HepG2 (cell line): ENCODE data around the gene CCL27. TPM values are rescaled to one million over a fixed set of nuclear protein-coding genes. Genes with fewer than 3 reads are reported as not detected.

Experiments
- E2F2 ChIP-seq: sonication (generic); formaldehyde crosslinking; IDR thresholded peaks from 2 replicates; pipeline ENCODE4 v1.4.0; 2020; ENCODE audit warnings: missing genetic modification reagents, borderline replicate concordance
- EED ChIP-seq: sonication (generic); formaldehyde crosslinking; IDR thresholded peaks from 2 replicates; pipeline ENCODE4 v1.5.0; 2020; ENCODE audit warnings: mild to moderate bottlenecking, missing genetic modification reagents
- FLYWCH1 ChIP-seq: sonication (generic); formaldehyde crosslinking; IDR thresholded peaks from 2 replicates; pipeline ENCODE4 v1.8.1; 2023; ENCODE audit warnings: mild to moderate bottlenecking, missing genetic modification reagents
- GPBP1L1 ChIP-seq: sonication (generic); formaldehyde crosslinking; IDR thresholded peaks from 2 replicates; pipeline ENCODE4 v1.5.0; 2020; ENCODE audit warnings: mild to moderate bottlenecking, missing genetic modification reagents
- IRX3 ChIP-seq: sonication (generic); formaldehyde crosslinking; IDR thresholded peaks from 2 replicates; pipeline ENCODE4 v1.8.1; 2023; ENCODE audit warnings: mild to moderate bottlenecking, low read depth, missing genetic modification reagents, borderline replicate concordance
- JUN ChIP-seq: sonication (generic); formaldehyde crosslinking; IDR thresholded peaks from 2 replicates; pipeline ENCODE4 v1.4.0; 2020; ENCODE audit warnings: mild to moderate bottlenecking, missing genetic modification reagents
- MYC ChIP-seq: sonication (generic); formaldehyde crosslinking; IDR thresholded peaks from 2 replicates; pipeline ENCODE4 v1.9.0; 2021; ENCODE audit warnings: missing genetic modification reagents, borderline replicate concordance
- PRDM15 ChIP-seq: sonication (generic); formaldehyde crosslinking; IDR thresholded peaks from 2 replicates; pipeline ENCODE4 v1.4.0; 2020; ENCODE audit warnings: missing genetic modification reagents
- RARA ChIP-seq: IDR thresholded peaks from 2 replicates; pipeline ENCODE4 v1.6.1; 2016; ENCODE audit warnings: missing genetic modification reagents, missing compliant biosample characterization
- ZBTB3 ChIP-seq: sonication (generic); formaldehyde crosslinking; IDR thresholded peaks from 2 replicates; pipeline ENCODE4 v1.4.0; 2020; ENCODE audit warnings: low read depth, mild to moderate bottlenecking, moderate library complexity, missing genetic modification reagents, borderline replicate concordance
- ZNF180 ChIP-seq: sonication (generic); formaldehyde crosslinking; IDR thresholded peaks from 2 replicates; pipeline ENCODE4 v1.4.0; 2020; ENCODE audit warnings: low read depth, missing genetic modification reagents, borderline replicate concordance
- ZNF235 ChIP-seq: sonication (generic); formaldehyde crosslinking; IDR thresholded peaks from 2 replicates; pipeline ENCODE4 v1.8.1; 2023; ENCODE audit warnings: mild to moderate bottlenecking, missing genetic modification reagents, borderline replicate concordance
- ZNF574 ChIP-seq: sonication (generic); formaldehyde crosslinking; IDR thresholded peaks from 2 replicates; pipeline ENCODE4 v1.4.0; 2020; ENCODE audit warnings: missing genetic modification reagents
- ZNF720 ChIP-seq: sonication (generic); formaldehyde crosslinking; IDR thresholded peaks from 2 replicates; pipeline ENCODE4 v1.4.0; 2020; ENCODE audit warnings: missing genetic modification reagents
- ZNF761 ChIP-seq: sonication (generic); formaldehyde crosslinking; conservative IDR thresholded peaks from 2 replicates; pipeline ENCODE4 v1.4.0; 2020; ENCODE audit warnings: mild to moderate bottlenecking, missing genetic modification reagents
- polyA plus RNA-seq, 8 experiments: library from polyadenylated mRNA; depleted of rRNA in 3 of 8; stranded (reverse) in 7 of 8; unstranded in 1 of 8; fragments of >200 nt; fragmentation: Illumina TruSeq in 4 of 8; extraction: Trizol in 4 of 8; gene quantifications; 2 replicates each; pipeline versions ENCODE4 v1.2.1 to v1.2.3, GENCODE V29; 2011 to 2016; ENCODE audit warnings: low read depth in 4 of 8, missing spikeins in 1 of 8, mixed read lengths in 1 of 8; ENCODE audit not compliant: insufficient read depth in 1 of 8
- total RNA-seq, 5 experiments: library from RNA; depleted of rRNA; stranded (reverse); fragments of >200 nt; fragmentation: Illumina TruSeq; extraction: Trizol; gene quantifications; 2 replicates each; pipeline ENCODE4 v1.2.3, GENCODE V29; 2016; ENCODE audit warnings: low read depth in 1 of 5
- TF ChIP-seq, protein P1 (sequence below): sonication (generic); formaldehyde crosslinking; conservative IDR thresholded peaks from 2 replicates; pipeline ENCODE4 v1.4.0; 2020; ENCODE audit warnings: missing genetic modification reagents

The CCL27 gene
- total and polyA plus RNA-seq, 2 of the 13 experiments (the other 11 are each of a cell fraction or from before 2014, with no cell fraction given) = not detected

DNA sequence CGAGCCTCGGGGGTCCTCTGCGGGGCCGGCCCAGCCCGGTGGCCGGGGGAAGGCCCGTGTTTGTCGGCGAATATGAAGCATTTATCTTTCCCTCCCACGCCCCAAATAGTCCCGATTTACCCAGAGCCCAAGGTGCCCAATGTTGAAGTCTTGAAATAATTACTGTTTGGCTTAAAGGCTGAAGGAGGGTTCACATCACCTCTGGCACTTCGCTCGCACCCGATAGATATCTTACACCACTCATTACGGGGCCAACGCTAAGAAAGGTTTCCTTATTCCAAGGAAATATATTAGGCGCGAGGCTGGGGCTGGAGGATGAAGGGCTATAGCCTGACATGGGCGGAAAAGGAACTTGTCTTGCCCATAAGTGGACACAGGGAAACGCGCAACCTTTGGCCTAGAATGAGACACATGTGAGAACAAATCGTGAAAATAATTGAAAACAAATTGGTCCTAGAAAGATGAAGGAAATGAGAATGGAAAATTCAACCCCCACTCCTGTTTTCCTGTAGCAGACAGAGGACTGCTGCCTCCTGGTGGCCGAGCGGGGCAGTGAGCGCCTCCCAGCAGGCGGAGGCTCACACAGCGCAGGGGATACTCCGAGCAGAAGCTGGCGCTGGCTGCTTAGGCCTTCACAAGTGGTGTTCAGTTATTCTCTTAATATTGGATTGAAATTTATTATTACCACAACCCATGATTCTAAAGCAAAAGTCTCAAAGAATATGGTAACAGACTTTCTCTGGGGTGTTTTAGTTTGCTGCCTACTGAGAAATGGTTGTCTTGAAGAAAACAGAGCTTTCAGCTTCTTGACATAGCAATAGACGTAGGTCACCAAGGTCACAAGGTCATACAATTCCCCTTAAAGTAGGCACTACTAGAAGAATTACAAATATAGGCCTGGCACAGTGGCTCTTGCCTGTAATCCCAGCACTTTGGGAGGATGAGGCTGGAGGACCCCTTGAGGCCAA, 39.6 kb upstream of the CCL27 start (continued):
- no peak for TF ChIP-seq ZNF720 (CRISPR knock-in tag)
- no peak for TF ChIP-seq RARA (CRISPR knock-in tag)
- no peak for TF ChIP-seq JUN
- no peak for TF ChIP-seq IRX3 (CRISPR knock-in tag)
- TF ChIP-seq ZNF761 (CRISPR knock-in tag) = no peak
- no peak for TF ChIP-seq ZNF574 (CRISPR knock-in tag)
- TF ChIP-seq, protein P1, sequence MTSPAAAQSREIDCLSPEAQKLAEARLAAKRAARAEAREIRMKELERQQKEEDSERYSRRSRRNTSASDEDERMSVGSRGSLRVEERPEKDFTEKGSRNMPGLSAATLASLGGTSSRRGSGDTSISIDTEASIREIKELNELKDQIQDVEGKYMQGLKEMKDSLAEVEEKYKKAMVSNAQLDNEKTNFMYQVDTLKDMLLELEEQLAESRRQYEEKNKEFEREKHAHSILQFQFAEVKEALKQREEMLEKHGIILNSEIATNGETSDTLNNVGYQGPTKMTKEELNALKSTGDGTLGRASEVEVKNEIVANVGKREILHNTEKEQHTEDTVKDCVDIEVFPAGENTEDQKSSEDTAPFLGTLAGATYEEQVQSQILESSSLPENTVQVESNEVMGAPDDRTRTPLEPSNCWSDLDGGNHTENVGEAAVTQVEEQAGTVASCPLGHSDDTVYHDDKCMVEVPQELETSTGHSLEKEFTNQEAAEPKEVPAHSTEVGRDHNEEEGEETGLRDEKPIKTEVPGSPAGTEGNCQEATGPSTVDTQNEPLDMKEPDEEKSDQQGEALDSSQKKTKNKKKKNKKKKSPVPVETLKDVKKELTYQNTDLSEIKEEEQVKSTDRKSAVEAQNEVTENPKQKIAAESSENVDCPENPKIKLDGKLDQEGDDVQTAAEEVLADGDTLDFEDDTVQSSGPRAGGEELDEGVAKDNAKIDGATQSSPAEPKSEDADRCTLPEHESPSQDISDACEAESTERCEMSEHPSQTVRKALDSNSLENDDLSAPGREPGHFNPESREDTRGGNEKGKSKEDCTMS (CRISPR knock-in tag) = no peak
- no peak for TF ChIP-seq EED
- TF ChIP-seq MYC = peak; percentile 25; the same call in 1 of the 2 replicates
- TF ChIP-seq FLYWCH1 (CRISPR knock-in tag) = no peak
- no peak for TF ChIP-seq GPBP1L1 (CRISPR knock-in tag)
- TF ChIP-seq ZNF235 = 0 out of 2 replicates have a peak, but pooled peaks have one; percentile 12
- TF ChIP-seq PRDM15 (CRISPR knock-in tag) = no peak
- no peak for TF ChIP-seq ZNF180 (CRISPR knock-in tag)
- TF ChIP-seq E2F2 = no peak
- TF ChIP-seq ZBTB3 (CRISPR knock-in tag) = 0 out of 2 replicates have a peak, but pooled peaks have one; percentile 63
